ENCODE data around the gene SACS. TPM values are rescaled to one million over a fixed set of nuclear protein-coding genes. Genes with fewer than 3 reads are reported as not detected.

Gene SACS
- total and polyA plus RNA-seq, 2 of the 8 experiments (the other 6 are each of a cell fraction or from before 2014, with no cell fraction given), result 11.0 to 54.2 TPM

GRCh38 chr13:23462815-23463559, 29.5 kb upstream of the SACS start:
- H3K27me3 ChIP-seq (replicated peaks in 1 of 4; ENCODE audit: control insufficient read depth in 3 of 4, extremely low read depth in 1 of 4, insufficient read depth in 3 of 4, low read length in 3 of 4), result peaks cover 0 to 10% (median 4%) of the 10 kb centered on the region in 4 experiments; a peak in 4 of 7 replicates
- WGBS, 2 experiments (ENCODE audit: extremely low coverage in 1 of 2, insufficient coverage in 1 of 2, insufficient read length in 1 of 2, insufficient replicate concordance in 2 of 2, low coverage in 1 of 2, low lambda C conversion rate in 2 of 2, missing lambda C conversion rate in 1 of 2), result 80% methylated on average over 3 of the region's 3 CpGs; no CpG with 5 or more reads in 1 of the 2 experiments
- no peaks in the 10 kb centered on the region for H3K9me3 ChIP-seq (ENCODE audit: insufficient read depth in 2 of 2, low read depth in 1 of 2, low read length in 1 of 2)
- FAIRE-seq (no peak), DNase-seq (ENCODE audit: low read depth in 1 of 2, low spot score in 2 of 2) (no peak)
- H2BK120ac ChIP-seq (replicated peaks; ENCODE audit: low read depth, low read length), result no peak overlapping the region
- H3K56ac ChIP-seq (replicated peaks; ENCODE audit: insufficient read length, low read depth, low read length), result no peak overlapping the region
- H3K4ac ChIP-seq (replicated peaks; ENCODE audit: insufficient read length, low read depth, low read length), result no peak overlapping the region
- H3K23me2 ChIP-seq (ENCODE audit: low read depth, low read length), result peaks cover 2% of the 10 kb centered on the region
- no peak overlapping the region for H3K14ac ChIP-seq (ENCODE audit: insufficient read length)
- H2BK15ac ChIP-seq (ENCODE audit: low read length), result no peak overlapping the region
- no peak overlapping the region for H3K4me3 ChIP-seq (ENCODE audit: extremely low read depth in 1 of 4, insufficient read depth in 2 of 4, low read depth in 3 of 4, low read length in 4 of 4)
- no peak overlapping the region for H3K4me2 ChIP-seq (ENCODE audit: insufficient read depth in 1 of 2, low read depth in 2 of 2, low read length in 2 of 2)
- no peak overlapping the region for H2AFZ ChIP-seq (ENCODE audit: low read length)
- H4K5ac ChIP-seq (ENCODE audit: insufficient read length, low read depth, low read length), result no peak overlapping the region
- CTCF ChIA-PET (ENCODE audit: partially characterized antibody), result interaction anchor here (1.2 kb wide), 1 partner anchor 174 kb away, joined by 5 read pairs; no protein-coding TSS in a partner anchor
- H4K20me1 ChIP-seq (replicated peaks in 1 of 2; ENCODE audit: control insufficient read depth in 1 of 2, insufficient read depth in 2 of 2, low read length in 2 of 2), result no peaks in the 10 kb centered on the region
- POLR2A ChIA-PET (ENCODE audit: partially characterized antibody), result no interaction called here
- no peak overlapping the region for H2BK20ac ChIP-seq (ENCODE audit: low read length)
- H2AK5ac ChIP-seq (ENCODE audit: low read depth, low read length), result no peak overlapping the region
- no peaks in the 10 kb centered on the region for H3K79me1 ChIP-seq (ENCODE audit: low read depth, low read length)
- H3K79me2 ChIP-seq (ENCODE audit: control insufficient read depth in 1 of 2, insufficient read depth in 2 of 2, low read length in 2 of 2), result no peaks in the 10 kb centered on the region
- H3K9ac ChIP-seq (replicated peaks in 1 of 4; ENCODE audit: extremely low read depth in 1 of 4, low read depth in 3 of 4, low read length in 3 of 4), result no peak overlapping the region
- no peak overlapping the region for H2BK12ac ChIP-seq (ENCODE audit: low read depth, low read length)
- no peak overlapping the region for H4K8ac ChIP-seq (ENCODE audit: extremely low read depth, insufficient read depth, low read length)
- peaks cover 0 to 6% (median 0%) of the 10 kb centered on the region in 4 experiments; a peak in 1 of 7 replicates for H3K4me1 ChIP-seq (replicated peaks in 1 of 4; ENCODE audit: control insufficient read depth in 3 of 4, insufficient read depth in 4 of 4, low read length in 3 of 4)
- no peak overlapping the region for H4K91ac ChIP-seq (replicated peaks; ENCODE audit: insufficient read length, low read length)
- no peak overlapping the region for H3K27ac ChIP-seq (ENCODE audit: low read depth, low read length)
- no peak overlapping the region for H3K18ac ChIP-seq (ENCODE audit: extremely low read depth, low read length)
- no peak overlapping the region for H2BK5ac ChIP-seq (ENCODE audit: low read depth, low read length)
- no peak for TF ChIP-seq TBP (IDR thresholded peaks at IDR 0.05; ENCODE audit: low read depth, low read length)
- TF ChIP-seq TAF7 (optimal IDR thresholded peaks at IDR 0.05; ENCODE audit: borderline replicate concordance, low read depth, low read length), result no peak
- no peak for TF ChIP-seq SP2 (IDR thresholded peaks at IDR 0.05; ENCODE audit: low read length)
- no peak for TF ChIP-seq POLR2A (IDR thresholded peaks at IDR 0.05; ENCODE audit: control extremely low read depth in 1 of 2, low read depth in 2 of 2, low read length in 2 of 2)
- TF ChIP-seq RXRA (IDR thresholded peaks at IDR 0.05; ENCODE audit: insufficient read depth, low read depth, low read length), result no peak
- no peak for TF ChIP-seq E2F6 (IDR thresholded peaks at IDR 0.05)
- no peaks in the 10 kb centered on the region for H3K36me3 ChIP-seq (ENCODE audit: control insufficient read depth in 2 of 4, insufficient read depth in 4 of 4, low read length in 3 of 4)
- no peak overlapping the region for H3K23ac ChIP-seq (ENCODE audit: insufficient read length)

Measured in H1 (cell line).